Upper lobe of left lung (tissue), 6 donors: Measurements from ENCODE around the gene PSAPL1. TPM values are rescaled to one million over a fixed set of nuclear protein-coding genes. Genes with fewer than 3 reads are reported as not detected.

Source experiments
- ATAC-seq, 2 donors: fragments of 200-7000 bp; cut with Tn5 transposase; one replicate each; pipeline ENCODE4 v1.9.1; 2022; ENCODE audit warnings: mild to moderate bottlenecking in 2 of 2, moderate library complexity in 2 of 2; ENCODE audit not compliant: low FRiP score in 2 of 2
- DNase-seq, 2 donors: peaks; one replicate each; pipeline ENCODE4 v3.0.0-alpha.2; 2019 to 2020
- H3K27ac ChIP-seq, 4 donors: fragments of 200-600 bp; sonication (generic); one replicate each; pipeline ENCODE4 v1.5.1; 2016 to 2019
- H3K27me3 ChIP-seq, 4 donors: fragments of 200-600 bp; sonication (generic); one replicate each; pipeline ENCODE4 v1.5.1; 2017 to 2019
- H3K36me3 ChIP-seq, 4 donors: fragments of 200-600 bp; sonication (generic); one replicate each; pipeline ENCODE4 v1.5.1; 2016 to 2019
- H3K4me1 ChIP-seq, 4 donors: fragments of 200-600 bp; sonication (generic); one replicate each; pipeline ENCODE4 v1.5.1; 2018 to 2019
- H3K4me3 ChIP-seq, 4 donors: fragments of 200-600 bp; sonication (generic); one replicate each; pipeline ENCODE4 v1.5.1; 2017 to 2019; ENCODE audit warnings: mild to moderate bottlenecking in 2 of 4, moderate library complexity in 1 of 4
- H3K9me3 ChIP-seq, 4 donors: fragments of 200-600 bp; sonication (generic); one replicate each; pipeline ENCODE4 v1.5.1; 2018 to 2019
- EP300 ChIP-seq, 4 donors: sonication (generic); formaldehyde crosslinking; IDR thresholded peaks; one replicate each; pipeline ENCODE4 v1.5.1; 2017; ENCODE audit warnings: antibody characterized with exemption in 4 of 4, control low read depth in 2 of 4
- POLR2A ChIP-seq, 4 donors: fragments of 450-650 bp; IDR thresholded peaks; one replicate each; pipeline ENCODE4 v1.5.1; 2016 to 2017; ENCODE audit warnings: antibody characterized with exemption in 4 of 4, mild to moderate bottlenecking in 2 of 4
- POLR2AphosphoS5 ChIP-seq, 2 donors: sonication (generic); formaldehyde crosslinking; IDR thresholded peaks; one replicate each; pipeline ENCODE4 v1.5.1; 2017; ENCODE audit warnings: antibody characterized with exemption in 2 of 2
- WGBS, 2 donors: methylation state at CpG; one replicate each; pipeline ENCODE4 v1.1.5; 2017 to 2018; 5-methylcytosine and 5-hydroxymethylcytosine counted together
- total RNA-seq, 6 donors: library from RNA; depleted of rRNA in 4 of 6; stranded (reverse); fragments of >200 nt in 4 of 6; gene quantifications; one replicate each; pipeline versions ENCODE4 v1.1.0 to v1.2.1, GENCODE V29; 2016 to 2021
- TF ChIP-seq, protein P1 (sequence below), 6 experiments: fragments of 450-650 bp in 4 of 6; fragments of 200-600 bp in 2 of 6; sonication (generic) in 2 of 6; IDR thresholded peaks; one replicate each; pipeline ENCODE4 v1.5.1; 2016 to 2019; ENCODE audit warnings: antibody characterized with exemption in 6 of 6
- donor health status: DM: no; HTN: no; CAD: no; lungs with moderate emphysema.
- donor health status: DM: no; HTN: yes; CAD: no; lungs with severe emphysema.

The PSAPL1 gene
- total RNA-seq, 6 donors from 2014 or later: 0.20 to 0.61 (median 0.31) TPM; not detected in 3

DNA sequence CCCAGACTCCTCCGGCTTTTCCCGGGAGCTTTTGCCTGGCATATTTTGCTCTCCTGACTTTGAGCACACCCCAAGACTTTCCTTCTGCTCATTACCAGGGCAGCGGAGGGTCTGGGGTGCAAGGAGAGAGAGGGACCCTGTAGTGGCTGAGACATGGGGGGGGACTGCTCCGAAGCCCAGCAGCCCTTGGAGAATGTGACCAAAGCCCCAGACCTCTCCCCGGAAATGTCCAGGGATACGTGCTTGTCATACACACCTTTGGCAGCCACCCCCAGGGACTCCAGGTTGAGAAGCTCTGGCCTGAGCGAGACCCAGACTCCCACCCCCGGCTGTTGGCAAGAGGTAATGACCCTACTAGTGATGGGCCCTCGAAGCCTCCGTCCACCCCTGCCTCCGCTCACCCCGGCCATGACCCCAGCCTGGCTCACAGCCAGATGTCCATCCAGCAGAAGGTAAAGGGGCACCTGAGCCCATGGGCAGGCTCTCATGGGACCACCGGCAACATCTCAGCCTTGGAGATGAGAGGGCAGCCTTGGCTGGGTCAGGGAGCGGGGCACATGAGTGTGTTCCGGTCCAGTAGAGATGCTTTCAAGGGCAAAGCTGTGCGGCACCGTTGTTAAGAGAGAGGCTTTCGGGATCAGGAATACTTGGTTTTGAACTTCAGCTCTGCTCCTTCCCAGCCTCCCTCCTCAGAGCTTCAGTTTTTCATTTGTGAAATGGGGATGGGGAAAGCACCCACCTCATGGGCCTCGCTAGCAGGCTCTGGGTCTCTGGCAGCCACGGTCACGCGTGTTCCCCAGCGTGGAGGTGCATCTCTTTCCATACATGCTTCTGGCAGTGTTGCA lies 2.0 kb downstream of the PSAPL1 start:
- Histone ChIP-seq H3K36me3 (no peaks in the 10 kb centered on the region), H3K4me3 (no peak overlapping the region), H3K27ac (no peak overlapping the region), H3K4me1 (peaks cover 3 to 16% (median 10%) of the 10 kb centered on the region in 4 donors), H3K9me3 (no peaks in the 10 kb centered on the region), H3K27me3 (no peaks in the 10 kb centered on the region)
- TF ChIP-seq POLR2AphosphoS5 (IDR thresholded peaks at IDR 0.05) (no peak), POLR2A (IDR thresholded peaks at IDR 0.05) (no peak), EP300 (IDR thresholded peaks at IDR 0.05) (no peak)
- TF ChIP-seq, protein P1, sequence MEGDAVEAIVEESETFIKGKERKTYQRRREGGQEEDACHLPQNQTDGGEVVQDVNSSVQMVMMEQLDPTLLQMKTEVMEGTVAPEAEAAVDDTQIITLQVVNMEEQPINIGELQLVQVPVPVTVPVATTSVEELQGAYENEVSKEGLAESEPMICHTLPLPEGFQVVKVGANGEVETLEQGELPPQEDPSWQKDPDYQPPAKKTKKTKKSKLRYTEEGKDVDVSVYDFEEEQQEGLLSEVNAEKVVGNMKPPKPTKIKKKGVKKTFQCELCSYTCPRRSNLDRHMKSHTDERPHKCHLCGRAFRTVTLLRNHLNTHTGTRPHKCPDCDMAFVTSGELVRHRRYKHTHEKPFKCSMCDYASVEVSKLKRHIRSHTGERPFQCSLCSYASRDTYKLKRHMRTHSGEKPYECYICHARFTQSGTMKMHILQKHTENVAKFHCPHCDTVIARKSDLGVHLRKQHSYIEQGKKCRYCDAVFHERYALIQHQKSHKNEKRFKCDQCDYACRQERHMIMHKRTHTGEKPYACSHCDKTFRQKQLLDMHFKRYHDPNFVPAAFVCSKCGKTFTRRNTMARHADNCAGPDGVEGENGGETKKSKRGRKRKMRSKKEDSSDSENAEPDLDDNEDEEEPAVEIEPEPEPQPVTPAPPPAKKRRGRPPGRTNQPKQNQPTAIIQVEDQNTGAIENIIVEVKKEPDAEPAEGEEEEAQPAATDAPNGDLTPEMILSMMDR (IDR thresholded peaks at IDR 0.05): no peak
- no peak for DNase-seq
- WGBS, 2 donors: 89 to 94% methylated on average over 14 to 16 of the region's 23 CpGs
- ATAC-seq: no peak

DNA sequence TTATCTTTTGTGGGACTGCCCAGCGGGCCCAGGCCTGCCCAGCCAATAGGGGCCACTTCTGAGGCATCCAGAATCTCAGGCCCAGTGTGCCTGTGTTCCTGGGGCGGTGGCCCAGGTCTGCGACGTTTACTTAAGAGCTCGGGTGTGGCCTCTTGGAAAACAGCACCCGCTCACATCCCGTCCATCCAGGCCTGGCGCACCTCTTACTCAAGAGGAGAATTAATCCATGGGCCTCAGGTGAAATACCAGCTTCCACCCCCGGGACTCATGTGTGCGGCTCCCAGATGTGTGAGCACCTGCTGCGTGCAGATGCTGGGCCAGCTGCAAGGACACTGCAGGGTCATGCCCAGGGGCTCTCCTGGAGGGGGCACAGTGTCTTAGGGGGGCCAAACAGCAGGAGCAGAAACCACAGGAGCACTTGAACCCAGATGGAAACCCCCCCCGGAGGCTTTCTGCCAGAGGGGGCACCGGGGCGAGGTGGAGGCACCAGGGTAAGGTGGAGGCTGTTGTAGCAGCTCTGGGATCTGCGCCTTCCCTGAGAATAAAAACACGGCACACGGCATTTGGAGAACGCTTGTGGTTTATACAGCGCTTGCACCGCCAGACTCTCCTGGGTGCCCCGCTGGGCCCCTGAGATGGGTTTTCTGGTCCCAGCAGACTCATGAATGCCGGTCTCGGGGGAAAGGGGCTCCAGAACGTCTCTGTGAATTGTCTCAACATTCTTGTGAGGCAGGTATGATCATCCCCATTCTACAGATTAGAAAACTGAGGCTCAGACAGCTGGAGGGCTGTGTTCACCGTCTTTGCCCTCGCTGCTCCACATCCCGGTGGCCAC lies 2.8 kb downstream of the PSAPL1 start:
- TF ChIP-seq EP300 (IDR thresholded peaks at IDR 0.05) (no peak), POLR2A (IDR thresholded peaks at IDR 0.05) (no peak), POLR2AphosphoS5 (IDR thresholded peaks at IDR 0.05) (no peak)
- TF ChIP-seq, protein P1 (IDR thresholded peaks at IDR 0.05): peak in 1 of 6 experiments; percentile 29
- peaks cover 3 to 16% (median 10%) of the 10 kb centered on the region in 4 donors for H3K4me1 ChIP-seq
- H3K27ac ChIP-seq: no peak overlapping the region
- no peaks in the 10 kb centered on the region for H3K36me3 ChIP-seq
- no peaks in the 10 kb centered on the region for H3K27me3 ChIP-seq
- no peak overlapping the region for H3K4me3 ChIP-seq
- WGBS, 2 donors: 79% methylated on average over 23 to 26 of the region's 27 CpGs
- ATAC-seq (no peak), DNase-seq (peak in 1 of 2 donors; percentile 59)
- H3K9me3 ChIP-seq: no peaks in the 10 kb centered on the region

DNA sequence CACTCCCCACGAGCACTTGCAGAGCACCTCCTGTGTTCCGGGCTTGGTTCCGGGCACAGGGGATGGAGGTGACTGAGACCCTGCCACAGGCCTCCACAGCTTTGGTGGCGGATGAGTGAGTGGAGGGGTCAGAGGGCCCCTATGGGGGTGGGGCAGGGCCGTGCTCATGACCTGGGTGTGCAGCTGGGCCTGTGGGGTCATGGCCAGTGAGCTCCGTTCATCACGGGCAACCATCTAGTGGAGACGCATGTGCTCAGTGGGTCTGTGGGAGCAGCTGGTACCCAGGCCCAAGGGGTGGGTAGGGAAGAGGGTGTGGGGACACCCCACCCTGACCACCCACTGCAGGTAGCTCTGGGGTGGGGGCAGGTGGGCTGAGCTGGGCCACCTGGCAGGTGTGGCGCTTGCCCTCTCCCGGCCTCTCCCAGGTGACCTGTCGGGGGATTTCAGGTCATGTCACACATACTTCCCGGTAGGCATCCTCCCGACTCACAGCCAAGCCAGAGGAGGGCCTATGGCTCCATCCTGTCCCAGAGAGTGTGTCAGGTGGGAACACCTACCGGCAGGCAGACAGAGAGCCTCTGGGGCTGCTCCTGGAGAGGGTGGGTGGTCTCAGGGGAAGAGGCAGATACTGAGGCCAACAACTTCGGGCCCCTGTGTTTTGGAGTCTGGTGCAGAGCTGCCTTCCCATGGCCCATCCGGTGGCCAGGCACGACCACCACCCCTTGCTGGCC lies 3.6 kb downstream of the PSAPL1 start:
- WGBS, 2 donors: 53 to 81% methylated on average over 2 to 15 of the region's 17 CpGs
- no peak overlapping the region for H3K4me3 ChIP-seq
- H3K36me3 ChIP-seq: no peaks in the 10 kb centered on the region
- no peak overlapping the region for H3K27ac ChIP-seq
- no peaks in the 10 kb centered on the region for H3K9me3 ChIP-seq
- peaks cover 3 to 16% (median 10%) of the 10 kb centered on the region in 4 donors for H3K4me1 ChIP-seq
- no peak for TF ChIP-seq POLR2A (IDR thresholded peaks at IDR 0.05)
- TF ChIP-seq, protein P1 (IDR thresholded peaks at IDR 0.05): no peak
- TF ChIP-seq EP300 (IDR thresholded peaks at IDR 0.05): no peak
- ATAC-seq (no peak), DNase-seq (no peak)
- no peaks in the 10 kb centered on the region for H3K27me3 ChIP-seq

DNA sequence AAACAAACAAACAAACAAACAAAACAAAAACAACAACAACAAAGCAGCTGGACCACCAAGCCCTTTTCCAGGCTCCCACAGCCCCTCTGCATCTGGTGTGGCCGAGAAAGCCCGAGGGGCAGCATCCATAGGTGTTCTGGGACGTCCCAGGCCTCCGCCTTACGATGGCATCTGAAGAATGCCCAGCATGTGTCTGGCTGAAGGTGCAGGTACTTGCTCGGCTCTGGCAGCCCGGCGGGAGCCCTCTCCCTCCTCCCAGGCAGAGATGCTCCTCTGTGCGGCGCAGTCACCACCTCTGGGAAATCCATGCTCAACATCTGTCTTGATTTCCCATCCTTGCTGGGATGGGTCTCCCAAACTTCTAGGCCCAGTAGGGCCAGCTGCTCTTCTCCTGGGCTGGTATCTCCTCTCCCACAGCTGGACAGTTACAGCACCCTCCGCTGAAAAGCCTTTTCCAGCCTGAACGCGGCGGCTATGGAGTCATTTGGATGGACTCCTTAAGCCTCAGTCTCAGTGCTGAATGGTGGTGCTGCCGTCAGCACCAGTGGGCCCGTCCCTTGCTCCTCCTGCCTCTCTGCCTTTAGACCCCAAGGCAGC lies 4.3 kb downstream of the PSAPL1 start:
- DNase-seq (no peak), ATAC-seq (peak in 1 of 2 donors; percentile 58)
- Histone ChIP-seq H3K4me1 (peaks cover 3 to 10% (median 7%) of the 10 kb centered on the region in 4 donors), H3K36me3 (no peaks in the 10 kb centered on the region), H3K27me3 (no peaks in the 10 kb centered on the region), H3K27ac (no peak overlapping the region), H3K9me3 (no peaks in the 10 kb centered on the region), H3K4me3 (no peak overlapping the region)
- 48 to 67% methylated on average over 14 to 15 of the region's 16 CpGs for WGBS, 2 donors
- TF ChIP-seq, protein P1 (IDR thresholded peaks at IDR 0.05): no peak
- TF ChIP-seq POLR2A (IDR thresholded peaks at IDR 0.05) (no peak), EP300 (IDR thresholded peaks at IDR 0.05) (no peak), POLR2AphosphoS5 (IDR thresholded peaks at IDR 0.05) (no peak)
